GM12864 (cell line): Measurements from ENCODE around the gene CABCOCO1.
"Not testable (repeated sequence)": the region's sequence is repeated elsewhere in the genome, so short reads cannot be mapped to it uniquely, and the experiment has no call there.

Source experiments
- DNase-seq: peaks from one replicate; pipeline ENCODE4 v3.0.0-alpha.2; 2011; ENCODE audit warnings: low read depth
- H3K4me3 ChIP-seq: 2 replicates; pipeline ENCODE4 v1.5.1; 2011; ENCODE audit warnings: mild to moderate bottlenecking, low read depth, low read length, control low read depth
- CTCF ChIP-seq: IDR thresholded peaks from 2 replicates; pipeline ENCODE4 v1.5.1; 2011; ENCODE audit warnings: low read depth, mild to moderate bottlenecking, moderate library complexity, low read length, control low read depth, inconsistent platforms; ENCODE audit errors: missing control alignments

Gene CABCOCO1

GRCh38 chr10:61731638-61732037 is 68.9 kb downstream of the CABCOCO1 start:
- H3K4me3 ChIP-seq, result no peak overlapping the region
- TF ChIP-seq CTCF, result no peak
- DNase-seq, result no peak

DNA sequence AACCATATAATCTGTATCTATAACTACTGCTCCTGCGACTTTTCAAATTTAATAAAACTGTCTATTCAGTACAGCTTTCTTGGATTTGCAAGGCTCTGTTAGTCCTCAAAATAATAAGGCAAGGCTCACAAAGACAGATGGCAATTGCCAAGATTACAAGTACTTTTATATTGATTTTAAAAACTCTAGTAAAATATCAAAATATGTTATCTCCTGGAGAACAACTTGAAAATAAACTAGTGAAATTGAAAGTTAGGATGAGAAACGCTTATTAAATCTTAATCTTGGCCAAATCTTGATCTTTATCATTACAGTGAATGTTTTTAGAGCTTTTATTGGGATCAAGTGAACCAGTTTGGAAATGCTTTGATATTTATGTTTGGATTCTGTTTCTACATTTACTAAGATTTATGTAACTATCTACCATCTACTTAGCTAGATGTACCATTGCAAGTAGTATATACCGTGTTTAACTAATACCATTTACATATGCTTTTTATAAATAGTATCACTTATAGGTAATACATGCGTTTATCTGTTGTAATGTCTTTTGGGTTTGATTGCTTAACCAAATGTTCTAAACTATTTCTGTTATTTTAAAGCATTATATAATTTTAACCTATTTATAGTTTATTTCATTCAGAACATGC is 70.0 kb downstream of the CABCOCO1 start:
- TF ChIP-seq CTCF, result no peak
- no peak overlapping the region for H3K4me3 ChIP-seq
- DNase-seq, result no peak

GRCh38 chr10:61733358-61733940 is 70.7 kb downstream of the CABCOCO1 start:
- DNase-seq, result no peak
- H3K4me3 ChIP-seq, result no peak overlapping the region
- peak; percentile 49 for TF ChIP-seq CTCF

DNA sequence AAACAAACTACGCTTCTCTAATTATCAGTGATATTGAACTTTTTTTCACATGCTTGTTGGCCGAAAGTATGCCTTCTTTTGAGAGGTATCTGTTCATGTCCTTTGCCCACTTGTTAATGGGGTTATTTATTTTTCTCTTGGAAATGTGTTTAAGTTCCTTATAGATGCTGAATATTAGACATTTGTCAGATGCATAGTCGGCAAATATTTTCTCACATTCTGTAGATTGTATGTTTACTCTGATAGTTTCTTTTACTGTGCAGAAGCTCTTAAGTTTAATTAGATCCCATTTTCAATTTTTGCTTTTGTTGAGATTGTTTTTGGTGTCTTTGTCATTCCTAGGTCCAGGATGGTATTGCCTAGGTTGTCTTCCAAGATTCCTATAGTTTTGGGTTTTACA is 73.2 kb downstream of the CABCOCO1 start:
- H3K4me3 ChIP-seq, result no peak overlapping the region
- DNase-seq, result no peak
- TF ChIP-seq CTCF, result no peak

DNA sequence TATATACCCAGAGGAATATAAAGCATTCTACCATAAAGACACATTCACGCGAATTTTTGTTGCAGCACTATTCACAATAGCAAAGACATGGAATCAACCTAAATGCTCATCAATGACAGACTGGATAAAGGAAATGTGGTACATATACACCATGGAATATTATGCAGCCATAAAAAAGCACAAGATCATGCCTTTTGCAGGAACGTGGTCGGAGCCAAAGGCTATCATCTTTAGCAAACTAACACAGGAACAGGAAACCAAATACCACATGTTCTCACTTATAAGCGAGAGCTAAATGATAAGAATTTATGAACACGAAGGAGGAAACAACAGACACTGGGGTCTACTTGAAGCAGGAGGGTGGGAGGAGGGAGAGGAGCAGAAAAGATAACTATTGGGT is 74.7 kb downstream of the CABCOCO1 start:
- not testable (repeated sequence) for DNase-seq, H3K4me3 ChIP-seq

- DNase-seq, result no peak
- no peak for TF ChIP-seq CTCF
- H3K4me3 ChIP-seq, result no peak overlapping the region
These were observed 80.1 kb downstream of the CABCOCO1 start for GRCh38 chr10:61742812-61743211.

GRCh38 chr10:61744469-61744868 is 81.7 kb downstream of the CABCOCO1 start:
- no peak overlapping the region for H3K4me3 ChIP-seq
- TF ChIP-seq CTCF, result peak; percentile 47
- DNase-seq, result no peak
